ENCODE measurements around the gene CPSF4.

GRCh38 chr7:99499721-99500636 is 61.2 kb downstream of the CPSF4 start, which contains the start of gene ZNF394:
- TF ChIP-seq CTCF (IDR thresholded peaks at IDR 0.05): peak; percentile 11
- TF ChIP-seq EZH2 (IDR thresholded peaks at IDR 0.05; ENCODE audit: borderline replicate concordance, insufficient read depth, low read depth, low read length, poor library complexity, severe bottlenecking): no peak
